HUES64 (cell line): ENCODE data around the gene PRR23A. TPM values are rescaled to one million over a fixed set of nuclear protein-coding genes. Genes with fewer than 3 reads are reported as not detected.
"Not testable (repeated sequence)": the region's sequence is repeated elsewhere in the genome, so short reads cannot be mapped to it uniquely, and the experiment has no call there.

ENCODE experiments used
- H3K27ac ChIP-seq: 2 replicates; pipeline ENCODE4 v1.7.0; 2013; ENCODE audit warnings: low read depth, low read length, inconsistent platforms
- H3K27me3 ChIP-seq: 2 replicates; pipeline ENCODE4 v1.6.1; 2013; ENCODE audit warnings: mild to moderate bottlenecking, low read length; ENCODE audit not compliant: insufficient read depth
- H3K36me3 ChIP-seq: 2 replicates; pipeline ENCODE4 v1.6.1; 2013; ENCODE audit warnings: mild to moderate bottlenecking, low read length; ENCODE audit not compliant: insufficient read depth
- H3K4me1 ChIP-seq: 2 replicates; pipeline ENCODE4 v1.6.1; 2013; ENCODE audit warnings: mild to moderate bottlenecking, low read length, moderate library complexity; ENCODE audit not compliant: insufficient read depth
- H3K4me3 ChIP-seq: 2 replicates; pipeline ENCODE4 v1.5.1; 2013; ENCODE audit warnings: mild to moderate bottlenecking, low read length, moderate library complexity
- H3K9ac ChIP-seq: 2 replicates; pipeline ENCODE4 v1.6.1; 2013; ENCODE audit warnings: mild to moderate bottlenecking, low read depth, low read length
- H3K9me3 ChIP-seq: 2 replicates; pipeline ENCODE4 v1.6.1; 2013; ENCODE audit warnings: low read depth, low read length; ENCODE audit not compliant: insufficient read depth
- WGBS: fragments of 150-250, 120-280 bp; methylation state at CpG from one replicate; pipeline ENCODE4 v1.1.7; 2013; ENCODE audit warnings: missing lambda C conversion rate; 5-methylcytosine and 5-hydroxymethylcytosine counted together
- polyA plus RNA-seq, 2 experiments: library from polyadenylated mRNA; stranded (reverse); fragments of 50-300 nt; gene quantifications; one replicate each; pipeline ENCODE4 v1.2.3, GENCODE V29; 2013

PRR23A gene
- not detected for polyA plus RNA-seq (2013, experiment 1 of 2)
- not detected for polyA plus RNA-seq (2013, experiment 2 of 2)

DNA sequence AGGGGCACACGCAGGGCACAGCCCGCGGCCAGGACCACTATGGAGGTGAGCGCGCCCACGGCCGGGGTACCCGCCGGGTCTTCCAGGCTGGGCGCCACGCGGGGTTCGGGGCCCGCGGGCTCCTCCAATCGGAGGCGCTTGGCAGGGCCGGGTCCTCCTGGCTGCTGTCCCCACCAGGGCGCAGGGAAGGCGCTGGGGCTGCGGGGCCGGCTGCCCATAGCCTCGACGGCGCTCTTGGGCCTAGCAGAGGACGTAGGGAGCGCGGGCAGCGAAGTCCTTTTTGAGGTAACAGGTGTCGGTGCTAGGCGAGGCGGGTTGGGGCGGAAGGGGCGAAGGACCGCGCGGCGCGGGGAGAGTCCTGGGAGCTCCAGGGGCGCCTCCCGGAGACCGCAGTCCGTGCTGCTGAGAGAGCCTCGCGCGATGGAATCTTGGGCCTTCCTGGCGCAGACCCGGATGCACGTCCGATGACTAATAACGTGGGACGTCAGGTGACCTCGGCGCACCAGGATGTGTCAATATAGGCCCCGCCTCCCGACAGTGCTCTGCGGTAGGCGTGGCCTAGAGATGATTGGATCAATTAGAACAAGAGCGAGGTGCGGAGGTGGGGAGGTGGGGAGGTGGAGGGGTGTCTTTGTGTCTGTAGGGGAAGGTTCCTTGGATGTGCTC is at the start of gene PRR23A:
Gene PRR23A, minus strand, starts transcription at position 218 of the 666 bp plus-strand sequence. Its CDS starts 0 bp downstream, at position 218.
- no peak within 1 kb of the TSS for H3K27ac ChIP-seq
- 96% methylated on average over 60 of the region's 60 CpGs for WGBS
- H3K36me3 ChIP-seq = no peaks in the 10 kb centered on the region
- H3K4me1 ChIP-seq = no peaks in the 10 kb centered on the region
- no peaks in the 10 kb centered on the region for H3K27me3 ChIP-seq
- H3K9ac ChIP-seq = no peak within 1 kb of the TSS
- no peaks in the 10 kb centered on the region for H3K9me3 ChIP-seq
- no peak within 1 kb of the TSS for H3K4me3 ChIP-seq

DNA sequence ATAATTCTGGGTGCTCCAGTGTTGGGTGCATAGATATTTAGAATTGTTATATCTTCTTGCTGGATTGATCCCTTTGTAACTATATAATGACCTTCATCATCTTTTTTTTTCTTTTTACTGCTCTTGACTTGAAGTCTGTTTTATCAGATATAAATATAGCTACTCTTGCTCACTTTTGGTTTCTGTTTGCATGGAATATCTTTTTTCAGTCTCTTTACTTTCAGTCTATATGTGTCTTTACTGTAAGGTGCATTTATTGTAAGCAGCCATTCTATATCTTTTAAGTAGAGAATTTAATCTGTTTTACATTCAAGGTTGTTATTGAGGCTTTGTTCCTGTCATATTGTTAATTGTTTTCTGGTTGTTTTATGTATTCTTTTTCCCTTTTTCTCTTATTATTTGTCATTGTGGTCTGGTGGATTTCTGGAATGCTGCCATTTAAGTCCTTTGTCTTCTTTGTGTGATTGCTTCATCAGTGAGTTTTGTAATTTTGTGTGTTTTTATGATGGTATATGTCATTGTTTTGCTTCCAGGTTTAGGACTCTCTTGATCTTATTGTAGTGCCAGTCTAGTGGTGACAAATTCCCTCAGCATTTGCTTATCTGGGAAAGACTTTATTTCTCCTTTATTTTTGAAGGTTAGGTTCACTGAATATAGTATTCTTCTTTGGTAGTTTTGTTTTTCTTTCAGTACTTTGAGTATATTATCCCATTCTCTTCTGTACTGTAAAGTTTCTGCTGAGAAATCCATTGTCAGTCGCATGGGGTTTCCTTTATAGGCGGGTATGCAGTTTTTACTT is 46.9 kb upstream of the PRR23A start:
- WGBS = 72% methylated on average over 2 of the region's 2 CpGs

DNA sequence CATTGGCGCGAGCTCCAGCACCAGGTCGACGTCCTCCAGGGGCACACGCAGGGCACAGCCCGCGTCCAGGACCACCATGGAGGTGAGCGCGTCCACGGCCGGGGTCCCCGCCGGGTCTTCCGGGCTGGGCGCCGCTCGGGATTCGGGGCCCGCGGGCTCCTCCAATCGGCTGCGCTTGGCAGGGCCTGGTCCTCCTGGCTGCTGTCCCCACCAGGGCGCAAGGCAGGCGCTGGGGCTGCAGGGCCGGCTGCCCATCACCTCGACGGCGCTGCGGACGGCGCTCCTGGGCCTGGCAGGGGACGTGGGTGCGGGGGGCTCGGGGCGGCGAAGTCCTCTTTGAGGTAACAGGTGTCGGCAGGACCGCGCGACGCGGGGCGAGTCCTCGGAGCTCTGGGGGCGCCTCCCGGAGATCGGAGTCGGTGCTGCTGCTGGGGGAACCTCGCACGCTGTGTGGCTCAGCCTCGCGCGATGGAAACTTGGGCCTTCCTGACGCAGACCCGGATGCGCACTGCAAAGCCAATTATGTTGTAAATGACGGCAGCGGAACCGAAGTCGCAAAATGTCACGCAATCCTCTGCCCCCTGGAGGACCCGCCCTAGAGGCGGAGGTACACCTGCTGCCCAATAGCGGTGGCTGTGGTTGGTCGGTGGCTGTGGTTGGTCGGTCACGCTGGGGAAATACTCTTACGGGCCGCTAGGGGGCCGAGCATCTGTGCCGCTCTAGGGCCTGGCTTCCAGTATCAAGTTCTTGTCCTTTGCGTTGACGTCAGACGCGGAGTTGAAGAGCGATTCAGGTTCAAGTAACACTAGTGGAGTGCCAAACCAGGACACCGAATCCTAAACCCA is 38.5 kb upstream of the PRR23A start, which contains the start of gene PRR23C:
Gene PRR23C, minus strand, starts transcription at position 527 of the 845 bp plus-strand sequence. Its CDS starts 272 bp downstream, at position 255.
- no peaks in the 10 kb centered on the region for H3K27me3 ChIP-seq
- H3K27ac ChIP-seq = no peak within 1 kb of the TSS
- H3K9me3 ChIP-seq = 0 out of 2 replicates have a peak, but pooled peaks cover 4% of the 10 kb centered on the region
- H3K4me1 ChIP-seq = no peaks in the 10 kb centered on the region
- no peaks in the 10 kb centered on the region for H3K36me3 ChIP-seq
- WGBS = 96% methylated on average over 77 of the region's 77 CpGs
- H3K9ac ChIP-seq = no peak within 1 kb of the TSS
- no peak within 1 kb of the TSS for H3K4me3 ChIP-seq

More for the DNA sequence above, 46.9 kb upstream of the PRR23A start:
- no peak overlapping the region for H3K9ac ChIP-seq
- H3K4me3 ChIP-seq = no peak overlapping the region
- H3K27me3 ChIP-seq = no peaks in the 10 kb centered on the region
- no peaks in the 10 kb centered on the region for H3K36me3 ChIP-seq
- peaks cover 5% of the 10 kb centered on the region; the same call in 1 of the 2 replicates for H3K9me3 ChIP-seq
- no peak overlapping the region for H3K27ac ChIP-seq
- H3K4me1 ChIP-seq = no peaks in the 10 kb centered on the region

DNA sequence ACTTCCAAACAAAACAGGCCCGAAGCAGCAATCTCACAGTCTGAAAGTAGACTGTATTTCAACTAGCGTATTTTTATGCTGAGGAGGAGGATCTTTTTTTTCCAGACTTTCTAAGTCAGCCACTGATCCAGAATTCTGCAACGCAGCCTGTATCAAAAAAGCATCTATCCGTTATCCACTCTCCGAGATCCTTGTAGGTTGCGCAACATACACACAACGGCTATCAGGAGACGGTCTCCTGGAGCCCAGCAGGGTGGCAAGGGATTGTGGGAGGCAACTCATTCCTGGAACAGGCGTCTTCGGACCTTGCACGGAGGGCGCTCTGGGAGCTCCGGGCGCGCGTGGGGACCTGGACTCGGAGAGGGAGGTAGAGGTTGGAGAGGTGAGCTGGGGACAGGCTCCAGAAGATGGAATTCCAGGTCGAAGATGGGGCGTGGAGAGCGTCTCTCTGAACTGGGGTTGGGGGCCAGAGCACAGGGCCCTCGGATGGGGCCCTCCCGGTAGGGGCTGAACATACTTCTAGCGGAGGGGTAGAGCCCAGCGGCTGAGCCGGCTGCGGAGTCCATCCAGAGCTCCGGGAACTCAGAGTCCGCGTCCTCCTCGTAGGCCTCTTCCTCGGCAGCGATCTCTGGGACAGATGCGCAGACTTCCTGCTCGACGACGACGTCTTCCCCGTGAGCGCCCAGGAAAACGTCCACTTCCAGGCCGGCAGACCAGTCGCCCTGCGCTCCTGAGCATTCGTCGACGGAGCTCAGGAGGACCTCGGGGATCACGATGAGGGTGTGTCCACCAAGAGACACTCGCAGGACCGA is 37.7 kb upstream of the PRR23A start:
- 97% methylated on average over 50 of the region's 50 CpGs for WGBS
- H3K9me3 ChIP-seq = 0 out of 2 replicates have a peak, but pooled peaks cover 4% of the 10 kb centered on the region
- no peaks in the 10 kb centered on the region for H3K4me1 ChIP-seq
- H3K36me3 ChIP-seq = no peaks in the 10 kb centered on the region
- no peak overlapping the region for H3K9ac ChIP-seq
- no peak overlapping the region for H3K4me3 ChIP-seq
- no peaks in the 10 kb centered on the region for H3K27me3 ChIP-seq
- H3K27ac ChIP-seq = no peak overlapping the region

DNA sequence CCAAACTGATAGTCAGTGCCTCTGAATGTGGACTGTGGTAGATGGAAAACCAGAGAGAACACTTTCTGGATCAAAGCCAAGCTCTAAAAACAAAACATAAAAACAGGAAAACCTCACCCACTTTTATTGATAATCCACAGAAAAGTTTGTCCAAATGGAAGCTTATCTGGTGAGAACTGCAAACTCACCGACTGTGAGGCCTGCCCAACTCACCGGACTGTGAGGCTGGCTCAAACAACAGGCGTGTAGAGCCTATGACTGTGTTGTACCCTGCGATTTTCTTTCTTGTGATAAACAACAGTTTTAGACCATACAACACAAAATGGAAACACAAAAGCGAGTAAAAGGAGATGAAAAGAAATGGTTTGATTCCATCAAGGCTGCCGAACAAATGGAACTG is 31.4 kb upstream of the PRR23A start:
- no peaks in the 10 kb centered on the region for H3K9me3 ChIP-seq
- no peaks in the 10 kb centered on the region for H3K36me3 ChIP-seq
- 96% methylated on average over 6 of the region's 6 CpGs for WGBS
- H3K27me3 ChIP-seq = 0 out of 2 replicates have a peak, but pooled peaks cover 3% of the 10 kb centered on the region
- H3K27ac ChIP-seq = no peak overlapping the region
- no peak overlapping the region for H3K4me3 ChIP-seq
- no peaks in the 10 kb centered on the region for H3K4me1 ChIP-seq
- no peak overlapping the region for H3K9ac ChIP-seq

DNA sequence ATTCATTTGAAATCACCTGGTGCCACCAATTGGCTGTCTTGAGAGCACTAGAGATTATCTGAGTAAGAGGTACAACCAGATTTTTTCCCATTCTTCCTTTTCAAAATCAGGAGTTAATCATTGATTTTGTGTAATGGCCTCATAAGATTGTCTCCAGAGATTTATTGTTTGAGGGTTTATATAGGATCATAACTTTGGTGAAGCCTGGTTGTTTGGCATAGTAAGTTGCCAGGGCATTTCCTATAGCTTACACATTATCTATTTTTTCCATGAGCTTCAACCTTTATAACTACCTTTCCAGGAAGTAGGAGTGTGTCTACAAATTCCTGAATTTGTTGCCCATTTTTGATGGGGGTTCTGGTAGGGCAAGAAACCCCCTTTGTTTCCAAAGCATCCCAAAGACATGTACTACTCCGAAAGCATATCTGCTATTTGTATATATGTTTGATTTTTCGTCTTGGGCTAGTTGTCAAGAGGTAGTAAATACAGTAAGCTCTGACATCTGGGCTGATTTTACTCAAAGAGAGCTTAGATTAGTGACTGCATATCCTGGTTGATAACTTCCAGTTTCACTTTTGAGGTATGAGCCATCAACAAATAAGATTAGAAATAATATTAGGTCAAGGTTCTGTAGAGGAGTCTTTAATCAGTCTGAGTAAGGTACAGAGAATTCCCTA is 26.4 kb upstream of the PRR23A start:
- no peaks in the 10 kb centered on the region for H3K36me3 ChIP-seq
- peaks cover 6% of the 10 kb centered on the region; the same call in 1 of the 2 replicates for H3K9me3 ChIP-seq
- H3K27me3 ChIP-seq = 0 out of 2 replicates have a peak, but pooled peaks cover 3% of the 10 kb centered on the region
- H3K27ac ChIP-seq = no peak overlapping the region
- no peak overlapping the region for H3K9ac ChIP-seq
- no peak overlapping the region for H3K4me3 ChIP-seq
- 98% methylated on average over 2 of the region's 2 CpGs for WGBS
- H3K4me1 ChIP-seq = no peaks in the 10 kb centered on the region

DNA sequence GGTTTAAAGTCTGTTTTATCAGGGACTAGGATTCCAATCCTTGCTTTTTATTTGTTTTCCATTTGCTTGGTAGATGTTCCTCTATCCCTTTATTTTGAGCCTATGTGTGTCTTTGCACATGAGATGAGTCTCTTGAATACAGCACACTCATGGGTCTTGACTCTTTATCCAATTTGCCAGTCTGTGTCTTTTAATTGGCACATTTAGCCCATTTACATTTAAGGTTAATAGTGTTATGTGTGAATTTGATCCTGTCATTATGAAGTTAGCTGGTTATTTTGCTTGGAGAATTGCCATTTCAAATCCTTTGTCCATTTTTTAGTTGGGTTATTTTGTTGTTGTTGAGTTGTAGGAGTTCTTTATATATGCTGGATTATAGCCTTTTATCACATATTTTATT is 24.5 kb upstream of the PRR23A start:
- H3K4me1 ChIP-seq = not testable (repeated sequence)

DNA sequence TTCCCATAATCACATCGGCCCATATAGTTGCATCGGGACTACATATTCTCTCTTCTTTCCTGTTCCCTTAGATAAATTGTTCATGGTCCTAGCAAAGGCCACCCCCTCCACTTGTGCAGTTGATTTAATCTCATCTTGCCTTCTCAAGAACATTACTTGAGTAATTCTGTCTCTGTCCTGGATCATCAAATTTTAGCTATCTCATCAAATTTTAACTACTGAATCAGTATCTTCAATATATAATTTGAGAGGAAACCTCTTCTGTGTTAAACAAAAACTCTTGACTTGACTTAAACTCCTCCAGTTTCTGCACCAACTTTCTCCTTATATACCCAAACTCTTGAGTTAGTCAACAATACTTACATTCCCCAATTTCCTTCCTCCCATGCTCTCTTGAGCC is 18.9 kb upstream of the PRR23A start:
- Histone ChIP-seq H3K9me3 (no peaks in the 10 kb centered on the region; the same call in 1 of the 2 replicates), H3K27ac (no peak overlapping the region), H3K4me3 (no peak overlapping the region), H3K27me3 (peaks cover 3% of the 10 kb centered on the region; the same call in 1 of the 2 replicates), H3K9ac (no peak overlapping the region), H3K36me3 (no peaks in the 10 kb centered on the region), H3K4me1 (no peaks in the 10 kb centered on the region)
- 89% methylated on average over 2 of the region's 2 CpGs for WGBS

More for the DNA sequence above, 24.5 kb upstream of the PRR23A start:
- H3K4me3 ChIP-seq, H3K27me3 ChIP-seq, H3K9me3 ChIP-seq, H3K36me3 ChIP-seq, H3K9ac ChIP-seq, H3K27ac ChIP-seq: not testable (repeated sequence)

DNA sequence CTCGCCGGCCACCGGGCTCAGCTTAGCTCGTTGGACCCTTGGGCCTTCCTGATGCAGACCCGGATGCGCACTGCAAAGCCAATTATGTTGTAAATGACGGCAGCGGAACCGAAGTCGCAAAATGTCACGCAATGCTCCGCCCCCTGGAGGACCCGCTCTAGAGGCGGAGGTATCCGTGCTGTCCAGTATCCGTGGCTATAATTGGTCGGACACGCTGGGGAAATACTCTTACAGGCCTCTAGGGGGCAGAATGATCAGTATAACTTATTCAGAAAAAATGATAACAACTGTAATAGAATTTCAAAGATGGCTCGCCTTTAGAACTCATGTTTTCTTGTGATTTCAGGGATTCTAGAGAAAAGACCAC is 14.8 kb upstream of the PRR23A start, which contains the start of gene PRR23B:
Gene PRR23B, minus strand, starts transcription at position 59 of the 367 bp plus-strand sequence. CDS start 265 bp downstream, outside the sequence.
- WGBS = 94% methylated on average over 19 of the region's 19 CpGs
- no peaks in the 10 kb centered on the region for H3K4me1 ChIP-seq
- peaks cover 3% of the 10 kb centered on the region; the same call in 1 of the 2 replicates for H3K27me3 ChIP-seq
- H3K4me3 ChIP-seq = no peak within 1 kb of the TSS
- no peak within 1 kb of the TSS for H3K9ac ChIP-seq
- no peaks in the 10 kb centered on the region; the same call in 1 of the 2 replicates for H3K9me3 ChIP-seq
- H3K36me3 ChIP-seq = no peaks in the 10 kb centered on the region
- no peak within 1 kb of the TSS for H3K27ac ChIP-seq
